Astrocyte (in vitro differentiated cells and primary cell): ENCODE results near the gene PM20D2.

Source experiments
- EZH2 ChIP-seq: IDR thresholded peaks from 2 replicates; pipeline ENCODE4 v1.6.1; 2012; ENCODE audit warnings: mild to moderate bottlenecking, low read length, inconsistent platforms; ENCODE audit not compliant: insufficient read depth
- TF ChIP-seq, protein P1 (sequence below): IDR thresholded peaks from 2 replicates; pipeline ENCODE4 v1.5.1; 2011; ENCODE audit warnings: low read depth, mild to moderate bottlenecking, inconsistent platforms, low read length, moderate library complexity; ENCODE audit not compliant: insufficient read depth

- no peak for TF ChIP-seq EZH2
- TF ChIP-seq, protein P1, sequence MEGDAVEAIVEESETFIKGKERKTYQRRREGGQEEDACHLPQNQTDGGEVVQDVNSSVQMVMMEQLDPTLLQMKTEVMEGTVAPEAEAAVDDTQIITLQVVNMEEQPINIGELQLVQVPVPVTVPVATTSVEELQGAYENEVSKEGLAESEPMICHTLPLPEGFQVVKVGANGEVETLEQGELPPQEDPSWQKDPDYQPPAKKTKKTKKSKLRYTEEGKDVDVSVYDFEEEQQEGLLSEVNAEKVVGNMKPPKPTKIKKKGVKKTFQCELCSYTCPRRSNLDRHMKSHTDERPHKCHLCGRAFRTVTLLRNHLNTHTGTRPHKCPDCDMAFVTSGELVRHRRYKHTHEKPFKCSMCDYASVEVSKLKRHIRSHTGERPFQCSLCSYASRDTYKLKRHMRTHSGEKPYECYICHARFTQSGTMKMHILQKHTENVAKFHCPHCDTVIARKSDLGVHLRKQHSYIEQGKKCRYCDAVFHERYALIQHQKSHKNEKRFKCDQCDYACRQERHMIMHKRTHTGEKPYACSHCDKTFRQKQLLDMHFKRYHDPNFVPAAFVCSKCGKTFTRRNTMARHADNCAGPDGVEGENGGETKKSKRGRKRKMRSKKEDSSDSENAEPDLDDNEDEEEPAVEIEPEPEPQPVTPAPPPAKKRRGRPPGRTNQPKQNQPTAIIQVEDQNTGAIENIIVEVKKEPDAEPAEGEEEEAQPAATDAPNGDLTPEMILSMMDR, result no peak
These were observed 40.9 kb downstream of the PM20D2 start for GRCh38 chr6:89186762-89187161.
